IMR-90 (cell line): ENCODE results near the gene KRTCAP2. TPM values are rescaled to one million over a fixed set of nuclear protein-coding genes. Genes with fewer than 3 reads are reported as not detected.

Experiments
- ATAC-seq: fragments of 200-7000 bp; cut with Tn5 transposase; 2 replicates; pipeline ENCODE4 v1.9.1; 2020; ENCODE audit warnings: low read depth, mild to moderate bottlenecking, moderate library complexity
- BruUV-seq: library from RNA; stranded (reverse); fragments of 400-500 nt; replicated peaks from 2 replicates; lab custom pipeline; 2021; lab: Mats Ljungman, UMichigan
- CTCF ChIA-PET: fragments of 300-600 bp; formaldehyde crosslinking; extraction: SDS; loops from one replicate; lab custom pipeline; 2021; ENCODE audit warnings: antibody characterized with exemption; lab: Yijun Ruan, JAX
- POLR2A ChIA-PET: fragments of 300-600 bp; sonication (Branson Sonifier 250); formaldehyde crosslinking; loops from one replicate; lab custom pipeline; 2022; ENCODE audit warnings: antibody characterized with exemption; ENCODE audit not compliant: unreplicated experiment; lab: Charles Lee
- DNase-seq: peaks from one replicate; pipeline ENCODE4 v3.0.0; 2013
- H2AFZ ChIP-seq: replicated peaks from 2 replicates; pipeline ENCODE3; 2013; ENCODE audit warnings: low read length, mild to moderate bottlenecking; ENCODE audit not compliant: poor library complexity
- H2AK5ac ChIP-seq: 2 replicates; pipeline ENCODE4 v1.6.1; 2013; ENCODE audit warnings: low read depth, low read length, inconsistent platforms
- H2AK9ac ChIP-seq: replicated peaks from 2 replicates; pipeline ENCODE3; 2013; ENCODE audit warnings: mild to moderate bottlenecking, low read depth, low read length, moderate library complexity; ENCODE audit not compliant: poor library complexity
- H2BK120ac ChIP-seq: 2 replicates; pipeline ENCODE4 v1.6.1; 2013; ENCODE audit warnings: low read depth, low read length, inconsistent platforms
- H2BK15ac ChIP-seq: 3 replicates; pipeline ENCODE4 v1.6.1; 2013; ENCODE audit warnings: low read depth, low read length, inconsistent platforms
- H2BK20ac ChIP-seq: 2 replicates; pipeline ENCODE4 v1.6.1; 2013; ENCODE audit warnings: low read depth, mild to moderate bottlenecking, inconsistent platforms, low read length, moderate library complexity
- H2BK5ac ChIP-seq: 2 replicates; pipeline ENCODE4 v1.6.1; 2013; ENCODE audit warnings: mild to moderate bottlenecking, low read depth, low read length, inconsistent platforms; ENCODE audit not compliant: poor library complexity, severe bottlenecking
- H3K14ac ChIP-seq: replicated peaks from 2 replicates; pipeline ENCODE4 v1.6.1; 2013; ENCODE audit warnings: low read depth, low read length, inconsistent platforms
- H3K18ac ChIP-seq: 2 replicates; pipeline ENCODE4 v1.6.1; 2013; ENCODE audit warnings: low read depth, low read length, control low read depth
- H3K23ac ChIP-seq: 2 replicates; pipeline ENCODE4 v1.6.1; 2013; ENCODE audit warnings: low read depth, low read length, inconsistent platforms
- H3K27ac ChIP-seq: 2 replicates; pipeline ENCODE4 v1.5.1; 2013; ENCODE audit warnings: mild to moderate bottlenecking, control low read depth, low read length; ENCODE audit not compliant: insufficient read depth
- H3K27me3 ChIP-seq: 2 replicates; pipeline ENCODE4 v1.6.1; 2013; ENCODE audit warnings: low read length; ENCODE audit not compliant: control insufficient read depth, insufficient read depth
- H3K36me3 ChIP-seq: 2 replicates; pipeline ENCODE4 v1.6.1; 2013; ENCODE audit warnings: low read length, mixed read lengths; ENCODE audit not compliant: control insufficient read depth, insufficient read depth
- H3K4ac ChIP-seq: 2 replicates; pipeline ENCODE4 v1.6.1; 2013; ENCODE audit warnings: low read depth, low read length, inconsistent platforms
- H3K4me1 ChIP-seq: 2 replicates; pipeline ENCODE4 v1.6.1; 2013; ENCODE audit warnings: low read length, mixed read lengths; ENCODE audit not compliant: control insufficient read depth, insufficient read depth
- H3K4me2 ChIP-seq: 2 replicates; pipeline ENCODE4 v1.6.1; 2013; ENCODE audit warnings: low read depth, mild to moderate bottlenecking, control low read depth, low read length, moderate library complexity
- H3K4me3 ChIP-seq: 2 replicates; pipeline ENCODE4 v1.5.1; 2013; ENCODE audit warnings: low read depth, mild to moderate bottlenecking, control low read depth, low read length, moderate library complexity; ENCODE audit not compliant: insufficient read depth
- H3K56ac ChIP-seq: 2 replicates; pipeline ENCODE4 v1.6.1; 2013; ENCODE audit warnings: low read length, inconsistent platforms; ENCODE audit not compliant: insufficient read depth; ENCODE audit errors: extremely low read depth
- H3K79me1 ChIP-seq, 2 experiments: 2 replicates each; pipeline ENCODE4 v1.6.1; 2013; ENCODE audit warnings: low read length in 2 of 2, inconsistent platforms in 1 of 2, low read depth in 1 of 2
- H3K9ac ChIP-seq: 2 replicates; pipeline ENCODE4 v1.6.1; 2013; ENCODE audit warnings: low read depth, low read length, control low read depth
- H3K9me1 ChIP-seq: 2 replicates; pipeline ENCODE4 v1.6.1; 2013; ENCODE audit warnings: low read length, inconsistent platforms; ENCODE audit not compliant: insufficient read depth
- H3K9me3 ChIP-seq: 2 replicates; pipeline ENCODE4 v1.6.1; 2013; ENCODE audit warnings: low read length; ENCODE audit not compliant: control insufficient read depth, insufficient read depth
- H4K20me1 ChIP-seq: 2 replicates; pipeline ENCODE4 v1.6.1; 2013; ENCODE audit warnings: low read length, inconsistent platforms; ENCODE audit not compliant: insufficient read depth
- H4K5ac ChIP-seq: 2 replicates; pipeline ENCODE4 v1.6.1; 2013; ENCODE audit warnings: mild to moderate bottlenecking, low read depth, low read length, control low read depth
- H4K8ac ChIP-seq, 2 experiments: 2 replicates each; pipeline ENCODE4 v1.6.1; 2013; ENCODE audit warnings: low read depth in 2 of 2, low read length in 2 of 2, control low read depth in 1 of 2, inconsistent platforms in 1 of 2
- H4K91ac ChIP-seq: 2 replicates; pipeline ENCODE4 v1.6.1; 2013; ENCODE audit warnings: low read depth, low read length, inconsistent platforms; ENCODE audit not compliant: insufficient read depth
- BHLHE40 ChIP-seq: fragments of 150-350 bp; IDR thresholded peaks from 2 replicates; pipeline ENCODE4 v1.6.1; 2016; ENCODE audit warnings: mild to moderate bottlenecking, low read depth, low read length
- CEBPB ChIP-seq: IDR thresholded peaks from 2 replicates; pipeline ENCODE4 v1.6.1; 2012; ENCODE audit warnings: low read depth, low read length, improper control_type of control experiment
- CHD1 ChIP-seq: IDR thresholded peaks from 2 replicates; pipeline ENCODE4 v1.6.1; 2012; ENCODE audit warnings: low read depth, low read length, improper control_type of control experiment
- CTCF ChIP-seq: conservative IDR thresholded peaks from 2 replicates; pipeline ENCODE4 v1.5.1; 2012; ENCODE audit warnings: mild to moderate bottlenecking, low read depth, low read length, improper control_type of control experiment
- FOS ChIP-seq: fragments of 150-350 bp; IDR thresholded peaks from 2 replicates; pipeline ENCODE4 v1.6.1; 2016; ENCODE audit warnings: low read depth, low read length
- MAFK ChIP-seq: IDR thresholded peaks from 2 replicates; pipeline ENCODE4 v1.6.1; 2012; ENCODE audit warnings: low read depth, low read length, improper control_type of control experiment
- MAZ ChIP-seq: IDR thresholded peaks from 2 replicates; pipeline ENCODE4 v1.6.1; 2012; ENCODE audit warnings: low read depth, mild to moderate bottlenecking, low read length, improper control_type of control experiment, moderate library complexity, borderline replicate concordance
- MXI1 ChIP-seq: IDR thresholded peaks from 2 replicates; pipeline ENCODE4 v1.6.1; 2012; ENCODE audit warnings: low read depth, mild to moderate bottlenecking, low read length, moderate library complexity, borderline replicate concordance
- NFE2L2 ChIP-seq: fragments of 150-350 bp; IDR thresholded peaks from 2 replicates; pipeline ENCODE4 v1.6.1; 2016; ENCODE audit warnings: low read depth, mild to moderate bottlenecking, low read length
- POLR2A ChIP-seq: IDR thresholded peaks from 2 replicates; pipeline ENCODE4 v1.6.1; 2012; ENCODE audit warnings: mild to moderate bottlenecking, low read depth, low read length
- RAD21 ChIP-seq: IDR thresholded peaks from 2 replicates; pipeline ENCODE4 v1.6.1; 2012; ENCODE audit warnings: low read length, improper control_type of control experiment
- WGBS, 2 experiments: methylation state at CpG; one replicate each; pipeline versions ENCODE4 v1.1.5 to v1.1.7; 2013; ENCODE audit warnings: missing lambda C conversion rate in 2 of 2; ENCODE audit not compliant: insufficient read length in 1 of 2; ENCODE audit errors: extremely low coverage in 2 of 2; 5-methylcytosine and 5-hydroxymethylcytosine counted together
- dilution Hi-C: fragments of 300-500 bp; cut with HindIII; formaldehyde crosslinking; loops from one replicate; pipeline ENCODE4 v1.14.3; 2018; ENCODE audit warnings: low sequenced_read_pairs; ENCODE audit not compliant: unreplicated experiment
- in situ Hi-C: fragments of 300-500 bp; cut with MboI; formaldehyde crosslinking; loops from 3 replicates; pipeline ENCODE4 v1.14.3; 2019; ENCODE audit warnings: low sequenced_read_pairs, inconsistent platforms, mixed read lengths
- intact Hi-C: fragments of 100-400 bp; cut with micrococcal nuclease; formaldehyde crosslinking; loops from 2 replicates; pipeline ENCODE4 v1.10.0; 2022
- polyA plus RNA-seq, 3 experiments: library from polyadenylated mRNA; depleted of rRNA; stranded (reverse); fragments of >200 nt; gene quantifications; 2 replicates each; pipeline ENCODE4 v1.2.3, GENCODE V29; 2012; ENCODE audit warnings: low replicate concordance in 1 of 3
- total RNA-seq: library from RNA; depleted of rRNA; stranded (reverse); fragments of >200 nt; gene quantifications from 2 replicates; pipeline ENCODE4 v1.2.3, GENCODE V29; 2012
- TF ChIP-seq, protein P1 (sequence below): fragments of 150-350 bp; IDR thresholded peaks from 2 replicates; pipeline ENCODE4 v1.6.1; 2016; ENCODE audit warnings: low read depth, mild to moderate bottlenecking, low read length, moderate library complexity, borderline replicate concordance
- TF ChIP-seq, protein P2 (sequence below): fragments of 150-350 bp; IDR thresholded peaks from 2 replicates; pipeline ENCODE4 v1.6.1; 2017; ENCODE audit warnings: mild to moderate bottlenecking, antibody characterized with exemption, low read length, low read depth

KRTCAP2 gene
- total and polyA plus RNA-seq, 2 of the 4 experiments (the other 2 are of a cell fraction), result 76.7 to 232 TPM

GRCh38 chr1:155171836-155172731 is 1.0 kb downstream of the KRTCAP2 start:
- H3K18ac ChIP-seq, result peak overlapping the region; percentile 25; the same call in 1 of the 2 replicates
- intact Hi-C loops (loop anchor here (10.0 kb wide), 2 partner anchors 197 to 423 kb away; partner anchors contain the start of genes CKS1B and SHC1), dilution Hi-C loops (no loop called here), in situ Hi-C loops (no loop called here)
- H3K56ac ChIP-seq, result peak overlapping the region; percentile 76
- no peaks in the 10 kb centered on the region for H3K9me3 ChIP-seq
- H4K5ac ChIP-seq, result peak overlapping the region; percentile 84
- WGBS, 2 experiments, result 0% methylated on average over 2 of the region's 8 CpGs; no CpG with 5 or more reads in 1 of the 2 experiments
- H2BK15ac ChIP-seq, result no peak overlapping the region; the same call in 2 of the 3 replicates
- H3K14ac ChIP-seq, result peak overlapping the region; percentile 82
- peaks cover 4% of the 10 kb centered on the region for H3K4me1 ChIP-seq
- DNase-seq (no peak), ATAC-seq (peak; percentile 33)
- peaks cover 19% of the 10 kb centered on the region for H3K36me3 ChIP-seq
- CTCF ChIA-PET, result interaction anchor here (1.1 to 1.6 kb wide), 6 partner anchors 22 to 87 kb away, joined by 4 to 19 read pairs (median 6); partner anchors contain the start of gene THBS3
- no TSS peak for BruUV-seq
- no peaks in the 10 kb centered on the region for H4K20me1 ChIP-seq
- H2BK20ac ChIP-seq, result no peak overlapping the region
- H3K9ac ChIP-seq, result peak overlapping the region; percentile 94
- H2AK9ac ChIP-seq, result peak overlapping the region; percentile 93
- peaks cover 2% of the 10 kb centered on the region for H3K9me1 ChIP-seq
- POLR2A ChIA-PET, result no interaction called here
- H3K4ac ChIP-seq, result peak overlapping the region; percentile 92
- H3K27ac ChIP-seq, result peak overlapping the region; percentile 93
- H4K8ac ChIP-seq, result peak overlapping the region; percentile 34 to 93; a peak in 3 of 4 replicates
- peaks cover 0 to 43% of the 10 kb centered on the region in 2 experiments for H3K79me1 ChIP-seq
- H2AFZ ChIP-seq, result peak overlapping the region; percentile 96
- no peaks in the 10 kb centered on the region for H3K27me3 ChIP-seq
- H3K4me3 ChIP-seq, result peak overlapping the region; percentile 81
- H4K91ac ChIP-seq, result peak overlapping the region; percentile 69; the same call in 1 of the 2 replicates
- peak overlapping the region; percentile 92 for H3K4me2 ChIP-seq
- H2BK120ac ChIP-seq, result 0 out of 2 replicates have a peak overlapping the region, but pooled peaks have one; percentile 37
- H3K23ac ChIP-seq, result peak overlapping the region; percentile 40; the same call in 1 of the 2 replicates
- H2AK5ac ChIP-seq, result peak overlapping the region; percentile 73
- peak overlapping the region; percentile 86 for H2BK5ac ChIP-seq
- TF ChIP-seq CTCF (no peak), MAFK (no peak), FOS (no peak), MAZ (no peak), NFE2L2 (no peak), CHD1 (no peak), BHLHE40 (no peak), CEBPB (no peak), POLR2A (no peak), MXI1 (no peak), RAD21 (no peak)
- TF ChIP-seq, protein P1, sequence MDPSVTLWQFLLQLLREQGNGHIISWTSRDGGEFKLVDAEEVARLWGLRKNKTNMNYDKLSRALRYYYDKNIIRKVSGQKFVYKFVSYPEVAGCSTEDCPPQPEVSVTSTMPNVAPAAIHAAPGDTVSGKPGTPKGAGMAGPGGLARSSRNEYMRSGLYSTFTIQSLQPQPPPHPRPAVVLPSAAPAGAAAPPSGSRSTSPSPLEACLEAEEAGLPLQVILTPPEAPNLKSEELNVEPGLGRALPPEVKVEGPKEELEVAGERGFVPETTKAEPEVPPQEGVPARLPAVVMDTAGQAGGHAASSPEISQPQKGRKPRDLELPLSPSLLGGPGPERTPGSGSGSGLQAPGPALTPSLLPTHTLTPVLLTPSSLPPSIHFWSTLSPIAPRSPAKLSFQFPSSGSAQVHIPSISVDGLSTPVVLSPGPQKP, result no peak
- TF ChIP-seq, protein P2, sequence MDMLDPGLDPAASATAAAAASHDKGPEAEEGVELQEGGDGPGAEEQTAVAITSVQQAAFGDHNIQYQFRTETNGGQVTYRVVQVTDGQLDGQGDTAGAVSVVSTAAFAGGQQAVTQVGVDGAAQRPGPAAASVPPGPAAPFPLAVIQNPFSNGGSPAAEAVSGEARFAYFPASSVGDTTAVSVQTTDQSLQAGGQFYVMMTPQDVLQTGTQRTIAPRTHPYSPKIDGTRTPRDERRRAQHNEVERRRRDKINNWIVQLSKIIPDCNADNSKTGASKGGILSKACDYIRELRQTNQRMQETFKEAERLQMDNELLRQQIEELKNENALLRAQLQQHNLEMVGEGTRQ, result no peak
